ENCODE results near the gene GLS.

DNA sequence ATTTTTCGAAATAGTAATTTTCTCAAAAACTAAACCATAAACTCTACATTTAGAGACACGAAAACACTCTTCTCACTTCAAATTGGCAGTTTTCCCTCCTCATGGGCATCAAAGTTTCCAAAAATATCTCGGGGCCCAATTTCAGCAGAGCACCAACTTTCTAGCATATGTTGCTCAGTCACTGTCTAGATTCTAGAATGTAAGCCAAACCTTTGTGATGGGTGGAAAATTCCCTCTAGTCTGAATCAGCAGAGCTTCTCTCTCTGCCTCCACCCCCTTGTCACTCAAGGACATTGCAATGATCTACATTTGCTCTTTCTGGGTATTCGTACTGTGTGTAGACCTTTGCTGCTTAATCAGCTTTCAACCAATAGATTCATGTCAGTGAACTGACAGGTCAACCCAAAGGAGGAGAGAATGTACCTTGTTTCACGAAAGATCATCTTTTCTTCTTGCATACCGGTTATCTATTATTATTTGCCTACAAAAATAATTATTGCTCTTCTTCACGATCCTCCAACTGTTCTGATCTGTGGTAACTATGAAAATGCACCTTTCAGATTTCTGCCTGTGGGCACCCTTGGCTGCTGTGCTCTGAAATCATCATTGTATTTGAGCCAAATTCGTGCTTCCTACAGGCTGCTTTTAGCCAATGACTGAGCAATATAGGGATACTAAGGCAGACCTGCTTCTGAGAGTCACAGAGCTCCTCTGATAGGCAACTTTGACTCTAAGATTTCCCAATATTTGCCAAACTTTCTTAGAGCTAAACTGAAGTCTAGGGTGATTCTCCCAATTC, 38.7 kb upstream of the GLS start:
- TF ChIP-seq POLR2AphosphoS5 (IDR thresholded peaks at IDR 0.05; ENCODE audit: low read depth, low read length) (no peak), POLR2A (IDR thresholded peaks at IDR 0.05; ENCODE audit: low read depth, low read length) (no peak), TAF1 (IDR thresholded peaks at IDR 0.05; ENCODE audit: borderline replicate concordance, low read depth, low read length) (no peak)
